Progenitor cell of endocrine pancreas (in vitro differentiated cells): ENCODE results near the gene NAALAD2. TPM values are rescaled to one million over a fixed set of nuclear protein-coding genes. Genes with fewer than 3 reads are reported as not detected.
"Not testable (repeated sequence)": the region's sequence is repeated elsewhere in the genome, so short reads cannot be mapped to it uniquely, and the experiment has no call there.

Source experiments
- DNase-seq: peaks from one replicate; pipeline ENCODE4 v3.0.0; 2021; ENCODE audit warnings: low spot score; ENCODE audit not compliant: unreplicated experiment
- H3K27ac Mint-ChIP-seq: 2 replicates; pipeline ENCODE4 v1.8.0; 2021; ENCODE audit warnings: mild to moderate bottlenecking, moderate library complexity, mixed read lengths
- H3K27me3 Mint-ChIP-seq: 2 replicates; pipeline ENCODE4 v1.8.0; 2021; ENCODE audit warnings: mixed read lengths
- H3K36me3 Mint-ChIP-seq: 2 replicates; pipeline ENCODE4 v1.8.0; 2022; ENCODE audit warnings: mixed read lengths; ENCODE audit not compliant: insufficient read depth
- H3K4me1 Mint-ChIP-seq: 2 replicates; pipeline ENCODE4 v1.8.0; 2021; ENCODE audit warnings: low read depth, mixed read lengths
- H3K4me3 Mint-ChIP-seq: 2 replicates; pipeline ENCODE4 v1.8.0; 2021; ENCODE audit warnings: low read depth, mild to moderate bottlenecking, moderate library complexity, mixed read lengths
- H3K9me3 Mint-ChIP-seq: 2 replicates; pipeline ENCODE4 v1.8.0; 2021; ENCODE audit warnings: low read depth, mixed read lengths
- CTCF ChIP-seq: fragments of 200-600 bp; sonication (generic); IDR thresholded peaks from one replicate; pipeline ENCODE4 v1.5.0; 2021; ENCODE audit warnings: antibody characterized with exemption, mild to moderate bottlenecking; ENCODE audit not compliant: unreplicated experiment
- total RNA-seq: library from RNA; stranded (reverse); gene quantifications from 2 replicates; pipeline ENCODE4 v1.2.1, GENCODE V29; 2021

Gene NAALAD2
- total RNA-seq, 1 donor from 2014 or later = 5.5 TPM

GRCh38 chr11:90197377-90197776, 62.9 kb downstream of the NAALAD2 start:
- H3K27me3 Mint-ChIP-seq = no peaks in the 10 kb centered on the region
- no peak overlapping the region for H3K27ac Mint-ChIP-seq
- H3K36me3 Mint-ChIP-seq = peaks cover 10% of the 10 kb centered on the region
- H3K9me3 Mint-ChIP-seq = no peaks in the 10 kb centered on the region
- H3K4me3 Mint-ChIP-seq = no peak overlapping the region
- TF ChIP-seq CTCF = no peak
- no peaks in the 10 kb centered on the region for H3K4me1 Mint-ChIP-seq
- no peak for DNase-seq

GRCh38 chr11:90202342-90202741, 67.9 kb downstream of the NAALAD2 start:
- Mint-ChIP-seq H3K9me3 (no peaks in the 10 kb centered on the region), H3K36me3 (peaks cover 20% of the 10 kb centered on the region), H3K4me1 (no peaks in the 10 kb centered on the region), H3K27me3 (no peaks in the 10 kb centered on the region), H3K27ac (no peak overlapping the region), H3K4me3 (no peak overlapping the region)
- DNase-seq = no peak
- TF ChIP-seq CTCF = no peak

GRCh38 chr11:90204407-90204806, 69.9 kb downstream of the NAALAD2 start:
- Mint-ChIP-seq H3K27me3 (no peaks in the 10 kb centered on the region), H3K36me3 (peaks cover 22% of the 10 kb centered on the region), H3K4me1 (no peaks in the 10 kb centered on the region), H3K4me3 (no peak overlapping the region), H3K27ac (no peak overlapping the region), H3K9me3 (no peaks in the 10 kb centered on the region)
- no peak for TF ChIP-seq CTCF
- no peak for DNase-seq

- peaks cover 28% of the 10 kb centered on the region for H3K36me3 Mint-ChIP-seq
- TF ChIP-seq CTCF = peak; percentile 84
- H3K4me3 Mint-ChIP-seq = no peak overlapping the region
- H3K4me1 Mint-ChIP-seq = no peaks in the 10 kb centered on the region
- peak overlapping the region; percentile 69 for H3K27ac Mint-ChIP-seq
- no peaks in the 10 kb centered on the region for H3K9me3 Mint-ChIP-seq
- no peak for DNase-seq
- no peaks in the 10 kb centered on the region for H3K27me3 Mint-ChIP-seq
Observed at GRCh38 chr11:90204832-90205646, 70.6 kb downstream of the NAALAD2 start.

GRCh38 chr11:90207992-90208391, 73.5 kb downstream of the NAALAD2 start:
- H3K4me1 Mint-ChIP-seq, DNase-seq, H3K27me3 Mint-ChIP-seq, H3K9me3 Mint-ChIP-seq, H3K27ac Mint-ChIP-seq, H3K4me3 Mint-ChIP-seq: not testable (repeated sequence)
- H3K36me3 Mint-ChIP-seq = peaks cover 20% of the 10 kb centered on the region

GRCh38 chr11:90208857-90209256, 74.4 kb downstream of the NAALAD2 start:
- no peaks in the 10 kb centered on the region for H3K27me3 Mint-ChIP-seq
- DNase-seq = no peak
- no peak for TF ChIP-seq CTCF
- H3K4me1 Mint-ChIP-seq = no peaks in the 10 kb centered on the region
- H3K4me3 Mint-ChIP-seq = no peak overlapping the region
- no peaks in the 10 kb centered on the region for H3K9me3 Mint-ChIP-seq
- H3K36me3 Mint-ChIP-seq = peaks cover 23% of the 10 kb centered on the region
- H3K27ac Mint-ChIP-seq = no peak overlapping the region
